Mesenchymal stem cell (in vitro differentiated cells and primary cell): ENCODE data around the gene ZFHX3. TPM values are rescaled to one million over a fixed set of nuclear protein-coding genes. Genes with fewer than 3 reads are reported as not detected.

Experiments
- DNase-seq: peaks from one replicate; pipeline ENCODE4 v3.0.0-alpha.2; 2013
- H2AFZ ChIP-seq: one replicate; pipeline ENCODE4 v1.6.1; 2013; ENCODE audit warnings: low read depth, mild to moderate bottlenecking, control low read depth, inconsistent platforms, low read length, moderate library complexity
- H2AK5ac ChIP-seq: 2 replicates; pipeline ENCODE4 v1.6.1; 2013; ENCODE audit warnings: low read length, moderate library complexity, mild to moderate bottlenecking, inconsistent platforms; ENCODE audit not compliant: severe bottlenecking
- H2BK120ac ChIP-seq: one replicate; pipeline ENCODE4 v1.6.1; 2013; ENCODE audit warnings: low read depth, mild to moderate bottlenecking, inconsistent platforms, low read length, moderate library complexity
- H2BK12ac ChIP-seq, 2 experiments: one replicate each; pipeline ENCODE4 v1.6.1; 2013; ENCODE audit warnings: inconsistent platforms in 2 of 2, low read length in 2 of 2, mild to moderate bottlenecking in 2 of 2, moderate library complexity in 2 of 2, control low read depth in 1 of 2
- H2BK15ac ChIP-seq: one replicate; pipeline ENCODE4 v1.6.1; 2013; ENCODE audit warnings: mild to moderate bottlenecking, low read depth, inconsistent platforms; ENCODE audit not compliant: poor library complexity, severe bottlenecking
- H2BK5ac ChIP-seq: 2 replicates; pipeline ENCODE4 v1.6.1; 2013; ENCODE audit warnings: low read depth, mild to moderate bottlenecking, low read length, control low read depth, inconsistent platforms; ENCODE audit not compliant: poor library complexity, severe bottlenecking
- H3K14ac ChIP-seq, 2 experiments: one replicate each; pipeline ENCODE4 v1.6.1; 2013; ENCODE audit warnings: inconsistent platforms in 2 of 2, low read length in 2 of 2, control low read depth in 1 of 2, mild to moderate bottlenecking in 1 of 2, moderate library complexity in 1 of 2
- H3K18ac ChIP-seq, 2 experiments: one replicate each; pipeline ENCODE4 v1.6.1; 2013; ENCODE audit warnings: inconsistent platforms in 2 of 2, low read length in 2 of 2, control low read depth in 1 of 2, low read depth in 1 of 2, mild to moderate bottlenecking in 1 of 2
- H3K23ac ChIP-seq, 2 experiments: one replicate each; pipeline ENCODE4 v1.6.1; 2013; ENCODE audit warnings: inconsistent platforms in 2 of 2, low read length in 2 of 2, mild to moderate bottlenecking in 2 of 2, moderate library complexity in 2 of 2, control low read depth in 1 of 2
- H3K27ac ChIP-seq: 2 replicates; pipeline ENCODE4 v1.5.1; 2013; ENCODE audit warnings: mild to moderate bottlenecking, moderate library complexity, low read length, control low read depth, inconsistent platforms; ENCODE audit not compliant: poor library complexity, severe bottlenecking
- H3K27me3 ChIP-seq, 2 experiments: 2 replicates each; pipeline versions ENCODE4 v1.6.1 to v1.7.0; 2013; ENCODE audit warnings: low read length in 2 of 2, mild to moderate bottlenecking in 2 of 2, moderate library complexity in 2 of 2, control low read depth in 1 of 2, inconsistent platforms in 1 of 2; ENCODE audit not compliant: control insufficient read depth in 1 of 2, insufficient read depth in 1 of 2
- H3K36me3 ChIP-seq, 2 experiments: 2 replicates each; pipeline versions ENCODE4 v1.6.1 to v1.7.0; 2013; ENCODE audit warnings: low read length in 2 of 2, control low read depth in 1 of 2, inconsistent platforms in 1 of 2, low read depth in 1 of 2, mild to moderate bottlenecking in 1 of 2; ENCODE audit not compliant: insufficient read depth in 2 of 2, control insufficient read depth in 1 of 2
- H3K4ac ChIP-seq, 2 experiments: one replicate each; pipeline ENCODE4 v1.6.1; 2013; ENCODE audit warnings: inconsistent platforms in 2 of 2, low read length in 2 of 2, mild to moderate bottlenecking in 2 of 2, moderate library complexity in 2 of 2, control low read depth in 1 of 2, low read depth in 1 of 2
- H3K4me1 ChIP-seq: 2 replicates; pipeline ENCODE4 v1.6.1; 2013; ENCODE audit warnings: low read depth, low read length, control low read depth; ENCODE audit not compliant: control insufficient read depth, insufficient read depth
- H3K4me2 ChIP-seq: 2 replicates; pipeline ENCODE4 v1.6.1; 2013; ENCODE audit warnings: low read length, mild to moderate bottlenecking, inconsistent platforms; ENCODE audit not compliant: poor library complexity, severe bottlenecking
- H3K4me3 ChIP-seq, 2 experiments: 2 replicates each; pipeline versions ENCODE4 v1.5.1 to v1.7.0; 2013; ENCODE audit warnings: low read length in 2 of 2, mild to moderate bottlenecking in 2 of 2, control low read depth in 1 of 2, low read depth in 1 of 2; ENCODE audit not compliant: insufficient read depth in 1 of 2
- H3K79me1 ChIP-seq: replicated peaks from 2 replicates; pipeline ENCODE4 v1.6.1; 2013; ENCODE audit warnings: mild to moderate bottlenecking, control low read depth, low read length, inconsistent platforms; ENCODE audit not compliant: poor library complexity, severe bottlenecking
- H3K9ac ChIP-seq: 2 replicates; pipeline ENCODE4 v1.7.0; 2013; ENCODE audit warnings: mild to moderate bottlenecking, low read length, moderate library complexity
- H3K9me3 ChIP-seq: 2 replicates; pipeline ENCODE4 v1.7.0; 2013; ENCODE audit warnings: mild to moderate bottlenecking, low read length; ENCODE audit not compliant: control insufficient read depth
- H4K8ac ChIP-seq: one replicate; pipeline ENCODE4 v1.6.1; 2013; ENCODE audit warnings: inconsistent platforms, mild to moderate bottlenecking, low read length, moderate library complexity
- H4K91ac ChIP-seq: one replicate; pipeline ENCODE4 v1.6.1; 2013; ENCODE audit warnings: mild to moderate bottlenecking, low read length, inconsistent platforms
- WGBS: methylation state at CpG from one replicate; pipeline ENCODE4 v1.1.7; 2013; ENCODE audit warnings: mixed read lengths; 5-methylcytosine and 5-hydroxymethylcytosine counted together
- small RNA-seq: library from polyadenylated mRNA; stranded (forward); fragments of <200 nt; extraction: miRNeasy Mini kit (QIAGEN cat#:217004); gene quantifications from one replicate; pipeline ENCODE3, GENCODE V24; 2013; ENCODE audit warnings: low read depth

ZFHX3 gene

GRCh38 chr16:72736074-72736473 is 311.9 kb downstream of the ZFHX3 start:
- Histone ChIP-seq H3K9me3 (no peaks in the 10 kb centered on the region), H3K27ac (no peak overlapping the region), H3K79me1 (no peaks in the 10 kb centered on the region), H2AK5ac (no peak overlapping the region), H3K23ac (no peak overlapping the region), H2AFZ (no peak overlapping the region), H3K4me1 (peaks cover 2% of the 10 kb centered on the region), H3K18ac (no peak overlapping the region), H2BK5ac (no peak overlapping the region), H2BK12ac (no peak overlapping the region), H2BK120ac (no peak overlapping the region), H2BK15ac (no peak overlapping the region), H4K8ac (no peak overlapping the region), H3K4me3 (no peak overlapping the region), H3K9ac (no peak overlapping the region), H3K27me3 (no peaks in the 10 kb centered on the region), H3K4me2 (no peak overlapping the region), H3K14ac (no peak overlapping the region), H3K4ac (no peak overlapping the region), H3K36me3 (no peaks in the 10 kb centered on the region), H4K91ac (no peak overlapping the region)
- no peak for DNase-seq
- WGBS: 83% methylated on average over 2 of the region's 2 CpGs

Small RNAs within 50 kb of the gene (small RNA-seq; reads per million reads assigned to genes)
- gene AC002044.1: not detected
- gene RNU7-71P: not detected
